DMS53 treated with DMSO at 0.1 percent for 48 hours (cell line): ENCODE results near the gene RNLS.

Experiments
- DNase-seq: peaks from one replicate; lab custom pipeline; 2025; ENCODE audit not compliant: unreplicated experiment; lab: John Stamatoyannopoulos, UW

Gene RNLS

GRCh38 chr10:88347597-88348304 is 235.4 kb downstream of the RNLS start:
- no peak for DNase-seq

GRCh38 chr10:88347022-88347421 is 236.1 kb downstream of the RNLS start:
- no peak for DNase-seq

DNA sequence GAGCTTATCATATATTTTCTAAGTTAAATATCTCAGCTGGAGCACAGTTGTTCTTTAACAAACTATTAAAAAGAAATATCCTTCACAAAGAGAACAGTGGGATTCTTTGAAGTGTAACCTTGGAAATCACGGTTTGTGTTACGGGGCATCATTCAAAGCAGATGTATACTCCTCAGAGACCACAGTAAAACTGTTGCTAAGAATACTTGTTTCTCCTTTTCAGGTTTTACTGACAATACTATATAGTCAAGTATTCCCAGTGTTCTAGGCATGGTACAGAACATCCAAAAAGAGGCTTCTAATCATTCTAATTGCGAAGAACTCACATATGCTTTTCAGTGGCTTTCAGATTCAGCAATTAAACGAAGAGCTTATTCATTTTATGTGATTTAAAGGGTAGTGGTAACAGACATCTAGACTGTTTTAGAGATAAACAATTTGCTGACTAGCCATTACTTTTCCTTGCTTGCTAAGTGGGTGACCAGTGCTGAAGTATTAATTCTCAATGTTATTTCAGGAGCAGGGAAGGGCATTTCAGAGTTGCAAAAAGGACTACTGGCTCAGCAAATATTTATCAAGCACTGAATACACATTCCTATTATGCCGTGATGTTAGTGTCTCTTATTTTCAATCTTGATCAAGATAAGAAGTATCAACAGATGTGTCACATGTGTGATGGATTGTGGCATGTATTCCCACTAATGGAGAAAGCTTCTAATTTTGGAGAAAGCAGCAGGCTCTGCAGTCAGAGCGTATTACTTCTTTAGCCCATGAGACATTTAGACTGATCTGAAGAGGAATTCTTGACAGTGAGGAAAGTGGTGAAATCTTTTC is 236.8 kb downstream of the RNLS start:
- peak; percentile 19 for DNase-seq

DNA sequence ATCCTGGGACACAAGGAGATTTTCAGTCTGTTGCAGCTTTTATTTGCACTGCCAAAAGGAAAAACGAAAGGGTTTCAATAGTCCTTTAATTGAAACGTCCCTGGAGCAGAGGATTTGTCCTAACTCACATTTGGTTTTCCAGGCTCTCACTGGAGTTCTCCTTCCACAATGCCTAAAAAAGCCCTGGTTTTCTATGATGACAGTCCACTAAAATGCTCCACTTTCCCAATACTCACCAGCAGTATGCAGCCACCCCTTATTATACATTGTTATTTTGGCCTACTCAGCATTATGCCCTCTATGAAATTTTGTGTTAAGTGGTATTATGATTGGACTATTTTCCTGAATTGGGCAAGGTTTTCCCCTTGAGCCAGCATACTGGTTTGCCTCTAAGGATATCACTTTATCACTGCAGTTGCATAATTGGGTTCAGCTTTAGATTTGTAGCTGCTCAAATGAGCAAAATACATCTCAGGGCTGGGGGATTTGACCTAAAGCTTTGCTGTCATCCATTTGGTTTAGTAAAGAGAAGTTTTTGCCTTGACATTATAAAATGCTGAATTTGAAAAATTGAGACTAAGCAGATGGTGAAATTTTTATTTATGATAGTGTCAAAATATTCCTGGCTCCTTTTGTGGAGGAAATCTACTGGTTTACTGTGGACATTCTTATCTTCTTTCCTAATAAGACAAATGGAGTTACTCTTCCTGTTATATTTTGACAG is 239.2 kb downstream of the RNLS start:
- DNase-seq: no peak

- DNase-seq: no peak
Observed at GRCh38 chr10:88342733-88343310, 240.3 kb downstream of the RNLS start.

DNA sequence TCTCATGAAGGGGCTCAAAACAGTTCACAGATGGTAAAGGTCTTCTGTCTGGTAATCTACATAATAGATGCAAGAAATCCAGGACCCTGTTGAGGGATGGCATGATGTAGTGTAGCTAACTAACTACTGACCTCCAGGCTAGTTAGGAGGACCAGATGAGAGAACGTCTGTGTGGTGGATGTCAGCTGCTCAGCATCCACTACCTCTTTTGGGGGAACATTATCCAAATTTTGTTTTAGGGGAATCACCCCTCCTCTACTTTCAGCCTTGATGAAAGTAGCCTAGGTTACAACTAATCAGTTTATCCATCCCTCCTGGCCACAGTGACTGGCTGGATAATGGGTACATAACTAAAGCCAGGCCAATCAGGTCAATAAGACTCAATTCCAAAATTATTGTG is 246.0 kb downstream of the RNLS start:
- no peak for DNase-seq

DNA sequence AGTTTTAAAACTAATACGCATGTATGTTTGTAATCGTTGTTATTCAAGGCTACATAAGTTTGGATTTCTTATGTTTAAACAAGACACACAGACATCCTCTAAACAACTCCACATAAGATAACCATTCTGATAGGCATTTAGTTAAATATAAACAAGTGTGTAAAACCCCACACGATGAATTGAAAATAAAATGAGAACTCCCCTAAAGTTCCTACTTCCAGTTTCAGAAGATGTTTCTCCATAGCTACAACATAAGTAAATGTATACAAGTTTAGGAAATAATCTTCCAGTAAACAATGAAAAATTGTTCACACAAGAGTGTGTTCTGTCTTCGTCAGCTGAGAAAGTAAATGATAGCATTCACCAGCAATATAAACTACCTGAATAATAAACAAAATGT is 246.8 kb downstream of the RNLS start:
- DNase-seq: no peak

- no peak for DNase-seq
Observed at GRCh38 chr10:88333248-88333630, 249.9 kb downstream of the RNLS start.

DNA sequence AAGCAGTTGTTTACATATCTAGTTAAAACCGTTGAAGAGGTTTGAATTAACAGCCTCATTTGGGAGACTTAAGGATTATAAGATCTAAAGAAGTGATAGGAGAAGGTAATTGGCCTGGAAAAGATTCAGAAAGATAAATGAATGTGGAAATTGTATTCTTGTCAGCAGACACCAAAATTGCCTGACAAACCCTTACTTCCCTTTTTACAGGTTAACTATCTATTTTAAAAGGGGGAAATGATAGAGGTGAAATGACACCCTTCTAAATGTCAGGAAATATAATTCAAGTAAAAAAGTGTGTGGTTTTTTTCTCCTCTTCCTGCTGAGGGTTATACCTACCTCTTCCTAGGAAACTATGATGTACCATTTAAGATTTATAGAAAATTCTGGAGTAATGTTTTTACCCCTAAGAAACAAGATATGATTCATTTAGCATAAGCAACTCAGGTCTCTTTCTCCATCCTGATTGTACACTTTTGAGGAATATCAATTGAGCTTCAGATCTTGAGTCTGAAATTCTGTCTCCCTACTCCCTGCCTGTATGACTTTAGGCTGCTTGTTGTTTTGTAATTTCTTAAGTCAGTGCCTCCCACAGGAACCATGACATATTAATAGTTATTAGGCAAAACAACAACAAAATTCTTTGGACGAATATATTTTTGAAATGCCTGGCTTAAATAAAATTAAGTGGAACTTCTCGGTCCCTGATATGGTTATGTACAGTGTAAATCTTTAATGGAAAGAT is 250.4 kb downstream of the RNLS start:
- DNase-seq: no peak

DNA sequence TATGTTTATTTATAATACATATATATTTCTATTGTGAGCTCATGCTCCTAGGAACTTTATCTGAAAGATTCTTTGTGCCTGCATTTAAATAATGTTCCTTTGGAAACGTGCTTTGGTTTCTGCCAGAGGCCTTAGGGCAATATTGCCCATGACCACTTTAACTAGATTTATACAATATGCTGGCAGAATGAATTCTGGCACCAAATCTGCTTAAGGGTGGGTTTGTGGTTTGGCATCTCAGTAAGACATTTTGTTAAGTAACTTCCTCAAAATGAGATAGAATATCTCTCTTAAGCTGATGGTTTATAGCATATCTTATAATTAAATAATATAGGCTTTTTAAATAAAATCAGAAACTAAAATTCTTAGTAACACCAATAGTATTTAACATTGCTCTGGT is 252.9 kb downstream of the RNLS start:
- no peak for DNase-seq

DNA sequence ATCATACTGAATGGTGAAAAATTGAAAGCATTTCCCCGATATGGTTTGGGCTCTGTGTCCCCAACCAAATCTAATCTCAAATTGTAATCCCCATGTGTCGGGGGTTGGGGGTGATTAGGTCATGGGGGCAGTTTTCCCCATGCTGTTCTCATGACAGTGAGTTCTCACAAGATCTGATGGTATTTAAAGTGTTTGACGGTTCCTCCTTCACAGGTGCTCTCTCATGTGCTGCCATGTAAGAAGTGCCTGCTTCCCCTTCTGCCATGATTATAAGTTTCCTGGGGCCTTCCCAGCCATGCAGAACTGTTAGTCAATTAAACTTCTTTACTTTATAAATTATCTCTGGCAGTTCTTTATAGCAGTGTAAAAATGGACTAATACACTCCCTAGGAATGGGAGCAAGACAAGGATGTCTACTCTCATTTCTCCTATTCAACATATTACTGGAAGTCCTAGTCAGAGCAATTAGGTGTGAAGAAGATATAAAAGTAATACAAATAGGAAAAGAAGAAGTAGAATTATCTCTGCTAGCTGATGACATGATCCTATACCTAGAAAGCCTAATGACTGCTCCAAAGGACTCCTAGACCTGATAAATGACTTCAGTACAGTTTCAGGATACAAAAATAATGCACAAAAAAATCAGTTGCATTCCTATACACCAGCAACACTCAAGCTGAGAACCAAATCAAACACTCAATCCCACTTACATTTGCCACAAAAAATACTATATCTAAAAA is 260.6 kb downstream of the RNLS start:
- DNase-seq: no peak

DNA sequence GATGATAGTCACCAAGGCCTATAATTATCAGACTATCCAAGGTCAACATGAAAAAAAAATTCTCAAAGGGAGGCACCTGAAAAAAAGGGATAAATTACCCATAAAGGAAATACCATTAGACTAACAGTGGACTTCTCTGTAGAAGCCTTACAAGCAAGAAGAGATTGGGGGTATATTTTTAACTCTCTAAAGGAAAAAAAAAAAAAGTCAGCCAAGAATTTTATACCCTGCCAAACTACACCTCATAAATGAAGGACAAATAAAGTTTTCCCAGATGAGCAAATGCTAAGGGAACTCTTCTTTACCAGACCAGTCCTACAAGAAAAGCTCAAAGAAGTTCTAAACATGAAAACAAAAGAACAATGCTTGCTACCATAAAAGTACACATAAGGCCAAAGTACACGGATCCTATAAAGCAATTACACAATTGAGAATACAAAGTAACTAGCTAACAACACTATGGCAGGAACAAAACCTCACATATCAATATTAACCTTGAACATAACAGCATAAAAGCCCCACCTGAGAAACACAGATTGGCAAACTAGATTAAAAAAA is 263.1 kb downstream of the RNLS start:
- DNase-seq: no peak

- DNase-seq: peak; percentile 22
Observed at GRCh38 chr10:88318803-88319202, 264.3 kb downstream of the RNLS start.

- DNase-seq: no peak
Observed at GRCh38 chr10:88317099-88317498, 266.0 kb downstream of the RNLS start.

GRCh38 chr10:88316292-88316861 is 266.7 kb downstream of the RNLS start:
- DNase-seq: no peak

- DNase-seq: no peak
Observed at GRCh38 chr10:88315755-88316154, 267.4 kb downstream of the RNLS start.

DNA sequence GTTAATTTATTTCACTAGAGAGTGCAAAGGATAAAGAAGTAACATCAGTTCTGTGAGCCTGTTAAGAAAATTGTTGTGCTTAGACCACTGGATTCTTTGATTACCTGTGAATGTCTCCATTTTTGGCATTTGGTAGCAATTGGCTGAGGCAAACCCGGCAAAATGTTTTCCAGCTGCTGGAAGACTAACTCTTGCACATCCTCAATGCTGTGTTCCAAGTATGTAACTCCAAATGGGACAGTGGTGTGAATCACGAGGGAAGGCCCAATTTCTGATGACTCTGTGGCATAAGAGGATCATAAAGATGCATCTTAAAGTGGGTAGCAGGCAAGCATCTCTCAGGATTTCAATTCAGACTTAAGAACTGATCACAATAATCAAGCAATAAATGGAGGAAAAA is 268.8 kb downstream of the RNLS start:
- DNase-seq: no peak

- no peak for DNase-seq
Observed at GRCh38 chr10:88313878-88314277, 269.2 kb downstream of the RNLS start.

DNA sequence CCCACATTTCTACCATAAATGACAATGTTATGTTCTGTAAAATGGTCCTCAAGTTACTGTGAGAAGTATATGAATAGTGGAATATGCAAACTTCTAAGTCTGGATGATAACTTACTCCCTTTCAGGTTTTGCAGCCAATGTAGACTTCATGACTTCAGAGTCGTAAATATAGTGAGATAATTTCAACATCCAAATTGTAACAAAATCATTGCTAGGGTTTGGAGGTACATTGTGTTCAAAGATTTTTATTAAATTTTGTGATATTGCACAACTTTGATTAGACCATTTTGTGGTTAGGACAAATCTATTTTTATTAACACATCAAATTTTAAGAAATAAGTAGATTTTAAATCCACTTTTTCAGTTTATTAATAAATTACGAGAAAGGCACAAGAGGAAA is 270.3 kb downstream of the RNLS start:
- DNase-seq: no peak

- DNase-seq: no peak
Observed at GRCh38 chr10:88311264-88311663, 271.9 kb downstream of the RNLS start.
